HG02870 (cell line): ENCODE results near the gene LZTS3.
"Not testable (repeated sequence)": the region's sequence is repeated elsewhere in the genome, so short reads cannot be mapped to it uniquely, and the experiment has no call there.

Experiments
- ATAC-seq: cut with Tn5 transposase; IDR thresholded peaks from one replicate; pipeline ENCODE4 v1.9.1; 2021; ENCODE audit warnings: mild to moderate bottlenecking, moderate library complexity; ENCODE audit not compliant: unreplicated experiment

Gene LZTS3

GRCh38 chr20:3168829-3169590, 4.3 kb downstream of the LZTS3 start:
- ATAC-seq, result no peak

- ATAC-seq, result no peak
Measured at GRCh38 chr20:3168079-3168828, 5.1 kb downstream of the LZTS3 start.

GRCh38 chr20:3167738-3168078, 5.6 kb downstream of the LZTS3 start:
- ATAC-seq, result no peak

GRCh38 chr20:3166913-3167342, 6.4 kb downstream of the LZTS3 start:
- ATAC-seq, result no peak

- ATAC-seq, result no peak
Measured at GRCh38 chr20:3166338-3166912, 6.9 kb downstream of the LZTS3 start.

GRCh38 chr20:3165473-3166337, 7.6 kb downstream of the LZTS3 start:
- ATAC-seq, result no peak

- ATAC-seq, result no peak
Measured at GRCh38 chr20:3164763-3165410, 8.5 kb downstream of the LZTS3 start.

GRCh38 chr20:3164043-3164762, 9.1 kb downstream of the LZTS3 start:
- ATAC-seq, result no peak

- no peak for ATAC-seq
Measured at GRCh38 chr20:3163099-3164042, 10.0 kb downstream of the LZTS3 start.

GRCh38 chr20:3162080-3162611, 11.2 kb downstream of the LZTS3 start:
- ATAC-seq, result no peak

- ATAC-seq, result no peak
Measured at GRCh38 chr20:3161316-3162079, 11.9 kb downstream of the LZTS3 start.

GRCh38 chr20:3160418-3160817, 12.9 kb downstream of the LZTS3 start:
- no peak for ATAC-seq

- ATAC-seq, result no peak
Measured at GRCh38 chr20:3158968-3159431, 14.3 kb downstream of the LZTS3 start.

- ATAC-seq, result no peak
Measured at GRCh38 chr20:3157817-3158216, 15.5 kb downstream of the LZTS3 start.

GRCh38 chr20:3156811-3157619, 16.3 kb downstream of the LZTS3 start:
- peak; percentile 83 for ATAC-seq

GRCh38 chr20:3152057-3152644, 21.2 kb downstream of the LZTS3 start:
- ATAC-seq, result not testable (repeated sequence)
